C4-2B (cell line): ENCODE measurements around the gene USP14.
"Not testable (repeated sequence)": the region's sequence is repeated elsewhere in the genome, so short reads cannot be mapped to it uniquely, and the experiment has no call there.

Experiments
- ZFX ChIP-seq: fragments of 450-650 bp; IDR thresholded peaks from 2 replicates; pipeline ENCODE4 v1.6.1; 2017
- TF ChIP-seq, protein P1 (sequence below): fragments of 450-650 bp; conservative IDR thresholded peaks from 2 replicates; pipeline ENCODE4 v1.5.1; 2017; ENCODE audit warnings: mild to moderate bottlenecking

DNA sequence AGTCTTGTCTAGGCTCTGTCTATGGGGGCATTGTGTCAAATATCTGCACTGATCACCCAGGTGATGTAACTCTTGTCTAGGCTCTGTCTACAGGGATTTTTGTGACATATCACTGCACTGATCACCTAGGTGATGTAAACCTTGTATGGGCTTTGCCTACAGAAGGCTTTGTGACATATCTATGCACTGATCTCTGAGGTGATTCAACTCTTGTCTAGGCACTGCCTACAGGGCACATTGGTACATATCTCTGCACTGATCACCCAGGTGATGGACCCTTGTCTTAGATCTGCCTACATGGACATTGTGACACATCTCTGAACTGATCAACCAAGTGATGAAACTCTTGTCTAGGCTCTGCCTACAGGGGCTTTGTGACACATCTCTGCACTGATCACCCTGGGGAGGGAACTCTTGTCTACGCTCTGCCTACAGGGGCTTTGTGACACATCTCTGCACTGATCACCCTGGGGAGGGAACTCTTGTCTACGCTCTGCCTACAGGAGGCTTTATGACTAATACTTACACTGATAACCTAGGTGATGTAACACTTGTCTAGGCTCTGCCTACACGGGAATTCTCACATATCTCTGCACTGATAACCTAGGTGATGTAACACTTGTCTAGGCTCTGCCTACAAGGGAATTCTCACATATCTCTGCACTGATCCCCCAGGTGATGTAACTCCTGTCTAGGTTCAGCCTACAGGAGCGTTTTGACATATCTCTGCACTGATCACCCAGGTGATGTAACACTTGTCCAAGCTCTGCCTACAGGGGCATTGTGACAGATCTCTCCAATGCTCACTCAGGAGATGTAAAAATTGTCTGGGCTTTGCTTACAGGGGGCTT, 47.8 kb upstream of the USP14 start:
- TF ChIP-seq, protein P1, sequence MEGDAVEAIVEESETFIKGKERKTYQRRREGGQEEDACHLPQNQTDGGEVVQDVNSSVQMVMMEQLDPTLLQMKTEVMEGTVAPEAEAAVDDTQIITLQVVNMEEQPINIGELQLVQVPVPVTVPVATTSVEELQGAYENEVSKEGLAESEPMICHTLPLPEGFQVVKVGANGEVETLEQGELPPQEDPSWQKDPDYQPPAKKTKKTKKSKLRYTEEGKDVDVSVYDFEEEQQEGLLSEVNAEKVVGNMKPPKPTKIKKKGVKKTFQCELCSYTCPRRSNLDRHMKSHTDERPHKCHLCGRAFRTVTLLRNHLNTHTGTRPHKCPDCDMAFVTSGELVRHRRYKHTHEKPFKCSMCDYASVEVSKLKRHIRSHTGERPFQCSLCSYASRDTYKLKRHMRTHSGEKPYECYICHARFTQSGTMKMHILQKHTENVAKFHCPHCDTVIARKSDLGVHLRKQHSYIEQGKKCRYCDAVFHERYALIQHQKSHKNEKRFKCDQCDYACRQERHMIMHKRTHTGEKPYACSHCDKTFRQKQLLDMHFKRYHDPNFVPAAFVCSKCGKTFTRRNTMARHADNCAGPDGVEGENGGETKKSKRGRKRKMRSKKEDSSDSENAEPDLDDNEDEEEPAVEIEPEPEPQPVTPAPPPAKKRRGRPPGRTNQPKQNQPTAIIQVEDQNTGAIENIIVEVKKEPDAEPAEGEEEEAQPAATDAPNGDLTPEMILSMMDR = not testable (repeated sequence)
- TF ChIP-seq ZFX = not testable (repeated sequence)
